Measurements from ENCODE around the gene EFNA5.
"Not testable (repeated sequence)": the region's sequence is repeated elsewhere in the genome, so short reads cannot be mapped to it uniquely, and the experiment has no call there.

Gene EFNA5

GRCh38 chr5:107518616-107519015 is 152.1 kb downstream of the EFNA5 start:
- no peak for DNase-seq (ENCODE audit: low read depth in 2 of 2)

GRCh38 chr5:107518190-107518589 is 152.5 kb downstream of the EFNA5 start:
- DNase-seq (ENCODE audit: low read depth in 2 of 2) = no peak

- DNase-seq (ENCODE audit: low read depth in 2 of 2) = no peak
Measured at GRCh38 chr5:107517185-107518033, 153.3 kb downstream of the EFNA5 start.

- DNase-seq (ENCODE audit: low read depth in 2 of 2) = no peak
Measured at GRCh38 chr5:107516452-107517184, 154.1 kb downstream of the EFNA5 start.

GRCh38 chr5:107515521-107516080 is 155.1 kb downstream of the EFNA5 start:
- no peak for DNase-seq (ENCODE audit: low read depth in 2 of 2)

- no peak for DNase-seq (ENCODE audit: low read depth in 2 of 2)
Measured at GRCh38 chr5:107514305-107514704, 156.4 kb downstream of the EFNA5 start.

- DNase-seq (ENCODE audit: low read depth in 2 of 2) = no peak
Measured at GRCh38 chr5:107513337-107514085, 157.2 kb downstream of the EFNA5 start.

- DNase-seq (ENCODE audit: low read depth in 2 of 2) = no peak
Measured at GRCh38 chr5:107512029-107512428, 158.7 kb downstream of the EFNA5 start.

GRCh38 chr5:107510125-107510524 is 160.6 kb downstream of the EFNA5 start:
- DNase-seq (ENCODE audit: low read depth in 2 of 2) = no peak

GRCh38 chr5:107508097-107508496 is 162.6 kb downstream of the EFNA5 start:
- no peak for DNase-seq (ENCODE audit: low read depth in 2 of 2)

- DNase-seq (ENCODE audit: low read depth in 2 of 2) = no peak
Measured at GRCh38 chr5:107505763-107506534, 164.8 kb downstream of the EFNA5 start.

GRCh38 chr5:107504424-107504823 is 166.3 kb downstream of the EFNA5 start:
- no peak for DNase-seq (ENCODE audit: low read depth in 2 of 2)

GRCh38 chr5:107502676-107503060 is 168.1 kb downstream of the EFNA5 start:
- DNase-seq (ENCODE audit: low read depth in 2 of 2) = no peak

GRCh38 chr5:107501965-107502675 is 168.6 kb downstream of the EFNA5 start:
- no peak for DNase-seq (ENCODE audit: low read depth in 2 of 2)

- no peak for DNase-seq (ENCODE audit: low read depth in 2 of 2)
Measured at GRCh38 chr5:107500840-107501239, 169.9 kb downstream of the EFNA5 start.

- no peak for DNase-seq (ENCODE audit: low read depth in 2 of 2)
Measured at GRCh38 chr5:107500347-107500746, 170.4 kb downstream of the EFNA5 start.

- DNase-seq (ENCODE audit: low read depth in 2 of 2) = no peak
Measured at GRCh38 chr5:107499776-107500175, 171.0 kb downstream of the EFNA5 start.

GRCh38 chr5:107499237-107499636 is 171.5 kb downstream of the EFNA5 start:
- no peak for DNase-seq (ENCODE audit: low read depth in 2 of 2)

- DNase-seq (ENCODE audit: low read depth in 2 of 2) = no peak
Measured at GRCh38 chr5:107496466-107496865, 174.3 kb downstream of the EFNA5 start.

- DNase-seq (ENCODE audit: low read depth in 2 of 2) = not testable (repeated sequence)
Measured at GRCh38 chr5:107494129-107494528, 176.6 kb downstream of the EFNA5 start.

Measured in stimulated activated CD4-positive, alpha-beta T cell treated with anti-CD3 and anti-CD28 coated beads, Interleukin-15, amount 100 ng/mL, for 48 hours (primary cell).